Endothelial cell of umbilical vein (primary cell): ENCODE measurements around the gene SLMAP. TPM values are rescaled to one million over a fixed set of nuclear protein-coding genes. Genes with fewer than 3 reads are reported as not detected.

Experiments
- BruUV-seq: library from RNA; stranded (reverse); fragments of 400-500 nt; replicated peaks from 2 replicates; lab custom pipeline; 2021; lab: Mats Ljungman, UMichigan
- CTCF ChIA-PET: fragments of 300-600, 350-600 bp; sonication (Branson Sonifier 250); formaldehyde crosslinking; loops from one replicate; lab custom pipeline; 2021; ENCODE audit warnings: antibody characterized with exemption, inconsistent platforms; lab: Charles Lee
- POLR2A ChIA-PET: fragments of 300-600, 350-600 bp; sonication (Branson Sonifier 250); formaldehyde crosslinking; loops from one replicate; lab custom pipeline; 2021; ENCODE audit warnings: antibody characterized with exemption, inconsistent platforms; lab: Charles Lee
- DNase-seq: peaks from one replicate; pipeline ENCODE4 v3.0.0-alpha.2; 2011; ENCODE audit warnings: low read depth, low spot score
- FAIRE-seq: peaks from 2 replicates; lab custom pipeline; 2011; peaks lifted over from hg19 to GRCh38; lab: Jason Lieb, UNC
- H2AFZ ChIP-seq: 2 replicates; pipeline ENCODE4 v1.6.0; 2012; ENCODE audit warnings: low read depth, low read length, control low read depth, inconsistent platforms
- H3K27ac ChIP-seq: 2 replicates; pipeline ENCODE4 v1.5.1; 2011; ENCODE audit warnings: low read depth, mild to moderate bottlenecking, control low read depth, low read length, moderate library complexity; ENCODE audit not compliant: insufficient read depth
- H3K27me3 ChIP-seq, 2 experiments: 2 replicates each; pipeline versions ENCODE4 v1.6.0 to v1.6.1; 2011; ENCODE audit warnings: low read length in 2 of 2, mixed read lengths in 1 of 2; ENCODE audit not compliant: control insufficient read depth in 2 of 2, insufficient read depth in 2 of 2
- H3K36me3 ChIP-seq, 2 experiments: 2 replicates in 1 of 2; 3 replicates in 1 of 2; pipeline ENCODE4 v1.5.1; 2011; ENCODE audit warnings: low read length in 2 of 2, mild to moderate bottlenecking in 1 of 2, moderate library complexity in 1 of 2; ENCODE audit not compliant: control insufficient read depth in 2 of 2, insufficient read depth in 2 of 2; ENCODE audit errors: extremely low read depth in 1 of 2
- H3K4me1 ChIP-seq: 3 replicates; pipeline ENCODE4 v1.5.1; 2011; ENCODE audit warnings: mild to moderate bottlenecking, low read length; ENCODE audit not compliant: control insufficient read depth, insufficient read depth; ENCODE audit errors: extremely low read depth
- H3K4me2 ChIP-seq: 2 replicates; pipeline ENCODE4 v1.6.1; 2011; ENCODE audit warnings: low read length, control low read depth, mixed read lengths; ENCODE audit not compliant: insufficient read depth
- H3K4me3 ChIP-seq, 3 experiments: fragments of 200-600 bp in 1 of 3; sonication (generic), shearing (Covaris generic) in 1 of 3; replicated peaks in 1 of 3; 2 replicates each; pipeline ENCODE4 v1.5.1; 2011 to 2016; ENCODE audit warnings: control low read depth in 3 of 3, low read length in 3 of 3, mild to moderate bottlenecking in 2 of 3, inconsistent platforms in 1 of 3, low read depth in 1 of 3, moderate library complexity in 1 of 3; ENCODE audit not compliant: insufficient read depth in 1 of 3
- H3K79me2 ChIP-seq: 2 replicates; pipeline ENCODE4 v1.6.0; 2012; ENCODE audit warnings: low read length, inconsistent platforms; ENCODE audit not compliant: control insufficient read depth, insufficient read depth
- H3K9ac ChIP-seq: replicated peaks from 2 replicates; pipeline ENCODE3; 2011; ENCODE audit warnings: low read length, control low read depth; ENCODE audit not compliant: insufficient read depth; ENCODE audit errors: extremely low read depth
- H3K9me1 ChIP-seq: replicated peaks from 3 replicates; pipeline ENCODE4 v1.6.0; 2011; ENCODE audit warnings: mild to moderate bottlenecking, low read length; ENCODE audit not compliant: control insufficient read depth, insufficient read depth; ENCODE audit errors: extremely low read depth
- H3K9me3 ChIP-seq: replicated peaks from 2 replicates; pipeline ENCODE4 v1.5.1; 2012; ENCODE audit warnings: low read length, inconsistent platforms; ENCODE audit not compliant: control insufficient read depth, insufficient read depth
- H4K20me1 ChIP-seq: replicated peaks from 2 replicates; pipeline ENCODE3; 2011; ENCODE audit warnings: mild to moderate bottlenecking, low read length; ENCODE audit not compliant: control insufficient read depth, insufficient read depth; ENCODE audit errors: extremely low read depth
- FOS ChIP-seq: IDR thresholded peaks from 2 replicates; pipeline ENCODE4 v1.6.1; 2011; ENCODE audit warnings: mild to moderate bottlenecking, low read length, moderate library complexity, borderline replicate concordance; ENCODE audit not compliant: insufficient read depth
- POLR2AphosphoS5 ChIP-seq: IDR thresholded peaks from 2 replicates; pipeline ENCODE4 v1.6.1; 2012; ENCODE audit warnings: low read depth, mild to moderate bottlenecking, control low read depth, low read length, moderate library complexity; ENCODE audit not compliant: insufficient read depth
- dilution Hi-C: fragments of 300-500 bp; cut with MboI; formaldehyde crosslinking; loops from one replicate; pipeline ENCODE4 v1.15.0; 2019; ENCODE audit warnings: low sequenced_read_pairs; ENCODE audit not compliant: extremely low pct_ligation_motif_present
- intact Hi-C: fragments of 100-400 bp; cut with micrococcal nuclease; formaldehyde crosslinking; loops from one replicate; pipeline ENCODE4 v1.10.0; 2022
- polyA plus RNA-seq, 4 experiments: library from polyadenylated mRNA; depleted of rRNA in 3 of 4; stranded (reverse) in 3 of 4; unstranded in 1 of 4; fragments of >200 nt; gene quantifications; 2 replicates each; pipeline versions ENCODE4 v1.2.1 to v1.2.3, GENCODE V29; 2011 to 2012; ENCODE audit warnings: missing spikeins in 1 of 4
- total RNA-seq: library from RNA; stranded (reverse); gene quantifications from 2 replicates; pipeline ENCODE4 v1.2.3, GENCODE V29; 2021
- TF ChIP-seq, protein P1 (sequence below): IDR thresholded peaks from 2 replicates; pipeline ENCODE4 v1.6.1; 2011; ENCODE audit not compliant: insufficient read depth, insufficient read length

The SLMAP gene
- total and polyA plus RNA-seq, 2 donors (not counting 3 experiments of a cell fraction or from before 2014, with no cell fraction given) = 9.8 to 54.7 TPM

DNA sequence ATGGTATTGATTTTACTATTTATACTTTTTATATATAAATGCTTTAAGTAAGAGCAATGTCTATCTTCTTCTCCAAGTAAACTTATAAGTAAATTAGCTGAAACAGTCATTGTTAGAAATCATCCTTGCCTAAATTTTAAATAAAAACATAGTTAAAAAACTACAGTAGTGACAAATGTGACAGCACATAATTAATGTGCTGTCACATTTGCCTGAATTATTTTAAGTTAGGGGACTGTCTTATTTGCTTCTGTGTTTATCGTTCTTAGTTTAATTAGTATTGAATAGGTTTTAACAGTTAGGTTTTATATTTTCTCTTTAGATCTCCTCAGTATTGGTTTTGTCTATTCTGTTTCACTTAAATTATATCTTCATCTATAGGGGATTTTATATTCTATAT, 36.1 kb downstream of the SLMAP start:
- Histone ChIP-seq H3K4me2 (no peak overlapping the region), H2AFZ (no peak overlapping the region), H3K9me1 (no peaks in the 10 kb centered on the region), H3K4me3 (no peak overlapping the region), H3K36me3 (no peaks in the 10 kb centered on the region), H4K20me1 (peaks cover 4% of the 10 kb centered on the region), H3K79me2 (peaks cover 54% of the 10 kb centered on the region), H3K9ac (no peak overlapping the region), H3K4me1 (peaks cover 26% of the 10 kb centered on the region), H3K27ac (no peak overlapping the region), H3K9me3 (no peaks in the 10 kb centered on the region), H3K27me3 (no peaks in the 10 kb centered on the region)
- no peak for FAIRE-seq
- DNase-seq = no peak
- ChIA-PET POLR2A (no interaction called here), CTCF (no interaction called here)
- TF ChIP-seq, protein P1, sequence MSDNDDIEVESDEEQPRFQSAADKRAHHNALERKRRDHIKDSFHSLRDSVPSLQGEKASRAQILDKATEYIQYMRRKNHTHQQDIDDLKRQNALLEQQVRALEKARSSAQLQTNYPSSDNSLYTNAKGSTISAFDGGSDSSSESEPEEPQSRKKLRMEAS = no peak
- no peak for TF ChIP-seq POLR2AphosphoS5
- dilution Hi-C loops = no loop called here
- BruUV-seq = no TSS peak
- intact Hi-C loops = no loop called here

DNA sequence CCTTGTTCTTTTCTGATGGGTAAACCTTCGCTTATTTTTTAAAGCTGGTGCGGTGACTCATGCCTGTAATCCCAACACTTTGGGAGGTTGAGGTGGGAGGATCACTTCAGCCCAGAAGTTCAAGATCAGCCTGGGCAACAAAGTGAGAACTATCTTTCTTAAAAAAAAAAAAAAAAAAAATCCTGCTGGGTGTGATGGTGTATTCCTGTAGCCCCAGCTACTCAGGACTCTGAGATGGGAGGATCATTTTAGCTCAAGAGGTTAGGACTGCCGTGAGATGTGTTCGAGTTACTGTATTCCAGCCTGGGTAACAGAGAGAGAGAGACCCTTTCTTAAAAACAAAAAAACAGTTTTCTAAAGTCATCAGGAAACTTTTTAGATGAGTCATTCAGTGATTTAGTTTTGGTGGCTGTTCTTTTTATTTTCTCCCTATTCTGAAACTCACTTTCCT, 37.7 kb downstream of the SLMAP start:
- peak; percentile 31 for DNase-seq
- intact Hi-C loops (no loop called here), dilution Hi-C loops (no loop called here)
- H2AFZ ChIP-seq = no peak overlapping the region
- no peaks in the 10 kb centered on the region for H3K9me3 ChIP-seq
- no peaks in the 10 kb centered on the region for H4K20me1 ChIP-seq
- no peak overlapping the region for H3K27ac ChIP-seq
- peaks cover 21% of the 10 kb centered on the region for H3K4me1 ChIP-seq
- peak overlapping the region; percentile 13 for H3K4me2 ChIP-seq
- ChIA-PET POLR2A (interaction anchor here (0.6 kb wide), 1 partner anchor 12 kb away, joined by 3 read pairs; no protein-coding TSS in a partner anchor), CTCF (interaction anchor here (0.7 to 1.0 kb wide), 3 partner anchors 53 to 396 kb away, joined by 3 read pairs; no protein-coding TSS in a partner anchor)
- no peaks in the 10 kb centered on the region for H3K36me3 ChIP-seq
- no peaks in the 10 kb centered on the region for H3K9me1 ChIP-seq
- H3K9ac ChIP-seq = no peak overlapping the region
- peaks cover 48% of the 10 kb centered on the region for H3K79me2 ChIP-seq
- FAIRE-seq = peak; percentile 74
- H3K27me3 ChIP-seq = no peaks in the 10 kb centered on the region
- TF ChIP-seq FOS = peak; percentile 79
- TF ChIP-seq POLR2AphosphoS5 = no peak
- H3K4me3 ChIP-seq = no peak overlapping the region
- BruUV-seq = no TSS peak
